ENCODE results near the gene LIPC. TPM values are rescaled to one million over a fixed set of nuclear protein-coding genes. Genes with fewer than 3 reads are reported as not detected.

Gene LIPC
- total RNA-seq, 1 donor from 2014 or later: not detected

GRCh38 chr15:58490086-58490887 is 58.5 kb downstream of the LIPC start:
- H3K27me3 Mint-ChIP-seq (ENCODE audit: unreplicated experiment): no peaks in the 10 kb centered on the region
- H3K36me3 Mint-ChIP-seq (ENCODE audit: unreplicated experiment): no peaks in the 10 kb centered on the region
- DNase-seq (ENCODE audit: extremely low spot score, unreplicated experiment): no peak
- H3K4me1 Mint-ChIP-seq (ENCODE audit: unreplicated experiment): no peaks in the 10 kb centered on the region
- H3K9me3 Mint-ChIP-seq (ENCODE audit: unreplicated experiment): no peaks in the 10 kb centered on the region
- H3K27ac Mint-ChIP-seq (ENCODE audit: unreplicated experiment): no peak overlapping the region
- TF ChIP-seq, protein P1, sequence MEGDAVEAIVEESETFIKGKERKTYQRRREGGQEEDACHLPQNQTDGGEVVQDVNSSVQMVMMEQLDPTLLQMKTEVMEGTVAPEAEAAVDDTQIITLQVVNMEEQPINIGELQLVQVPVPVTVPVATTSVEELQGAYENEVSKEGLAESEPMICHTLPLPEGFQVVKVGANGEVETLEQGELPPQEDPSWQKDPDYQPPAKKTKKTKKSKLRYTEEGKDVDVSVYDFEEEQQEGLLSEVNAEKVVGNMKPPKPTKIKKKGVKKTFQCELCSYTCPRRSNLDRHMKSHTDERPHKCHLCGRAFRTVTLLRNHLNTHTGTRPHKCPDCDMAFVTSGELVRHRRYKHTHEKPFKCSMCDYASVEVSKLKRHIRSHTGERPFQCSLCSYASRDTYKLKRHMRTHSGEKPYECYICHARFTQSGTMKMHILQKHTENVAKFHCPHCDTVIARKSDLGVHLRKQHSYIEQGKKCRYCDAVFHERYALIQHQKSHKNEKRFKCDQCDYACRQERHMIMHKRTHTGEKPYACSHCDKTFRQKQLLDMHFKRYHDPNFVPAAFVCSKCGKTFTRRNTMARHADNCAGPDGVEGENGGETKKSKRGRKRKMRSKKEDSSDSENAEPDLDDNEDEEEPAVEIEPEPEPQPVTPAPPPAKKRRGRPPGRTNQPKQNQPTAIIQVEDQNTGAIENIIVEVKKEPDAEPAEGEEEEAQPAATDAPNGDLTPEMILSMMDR (IDR thresholded peaks at IDR 0.05): no peak
- no peak overlapping the region for H3K4me3 Mint-ChIP-seq (ENCODE audit: unreplicated experiment)

- Mint-ChIP-seq H3K36me3 (ENCODE audit: unreplicated experiment) (no peaks in the 10 kb centered on the region), H3K27ac (ENCODE audit: unreplicated experiment) (no peak overlapping the region), H3K27me3 (ENCODE audit: unreplicated experiment) (no peaks in the 10 kb centered on the region), H3K4me1 (ENCODE audit: unreplicated experiment) (no peaks in the 10 kb centered on the region), H3K4me3 (ENCODE audit: unreplicated experiment) (no peak overlapping the region), H3K9me3 (ENCODE audit: unreplicated experiment) (no peaks in the 10 kb centered on the region)
- TF ChIP-seq, protein P1 (IDR thresholded peaks at IDR 0.05): no peak
- no peak for DNase-seq (ENCODE audit: extremely low spot score, unreplicated experiment)
Observed at GRCh38 chr15:58490888-58491473, 59.2 kb downstream of the LIPC start.

- H3K27ac Mint-ChIP-seq (ENCODE audit: unreplicated experiment): no peak overlapping the region
- no peaks in the 10 kb centered on the region for H3K27me3 Mint-ChIP-seq (ENCODE audit: unreplicated experiment)
- H3K4me3 Mint-ChIP-seq (ENCODE audit: unreplicated experiment): no peak overlapping the region
- H3K4me1 Mint-ChIP-seq (ENCODE audit: unreplicated experiment): no peaks in the 10 kb centered on the region
- H3K9me3 Mint-ChIP-seq (ENCODE audit: unreplicated experiment): no peaks in the 10 kb centered on the region
- DNase-seq (ENCODE audit: extremely low spot score, unreplicated experiment): no peak
- TF ChIP-seq, protein P1 (IDR thresholded peaks at IDR 0.05): no peak
- no peaks in the 10 kb centered on the region for H3K36me3 Mint-ChIP-seq (ENCODE audit: unreplicated experiment)
Observed at GRCh38 chr15:58491499-58492202, 59.9 kb downstream of the LIPC start.

GRCh38 chr15:58492661-58493397 is 61.0 kb downstream of the LIPC start:
- TF ChIP-seq, protein P1 (IDR thresholded peaks at IDR 0.05): no peak
- Mint-ChIP-seq H3K36me3 (ENCODE audit: unreplicated experiment) (no peaks in the 10 kb centered on the region), H3K27ac (ENCODE audit: unreplicated experiment) (no peak overlapping the region), H3K4me1 (ENCODE audit: unreplicated experiment) (no peaks in the 10 kb centered on the region), H3K9me3 (ENCODE audit: unreplicated experiment) (no peaks in the 10 kb centered on the region), H3K4me3 (ENCODE audit: unreplicated experiment) (no peak overlapping the region), H3K27me3 (ENCODE audit: unreplicated experiment) (no peaks in the 10 kb centered on the region)
- no peak for DNase-seq (ENCODE audit: extremely low spot score, unreplicated experiment)
